KBM-7 (cell line): ENCODE results near the gene DMRT1.
"Not testable (repeated sequence)": the region's sequence is repeated elsewhere in the genome, so short reads cannot be mapped to it uniquely, and the experiment has no call there.

Experiments
- DNase-seq: peaks from one replicate; pipeline ENCODE4 v3.0.0-alpha.2; 2015
- in situ Hi-C: fragments of 300-500 bp; cut with MboI; formaldehyde crosslinking; loops from 2 replicates; pipeline ENCODE4 v1.14.3; 2020; ENCODE audit warnings: low sequenced_read_pairs, low pct_unique_long_range_greater_than_20kb, mixed read lengths

DMRT1 gene

DNA sequence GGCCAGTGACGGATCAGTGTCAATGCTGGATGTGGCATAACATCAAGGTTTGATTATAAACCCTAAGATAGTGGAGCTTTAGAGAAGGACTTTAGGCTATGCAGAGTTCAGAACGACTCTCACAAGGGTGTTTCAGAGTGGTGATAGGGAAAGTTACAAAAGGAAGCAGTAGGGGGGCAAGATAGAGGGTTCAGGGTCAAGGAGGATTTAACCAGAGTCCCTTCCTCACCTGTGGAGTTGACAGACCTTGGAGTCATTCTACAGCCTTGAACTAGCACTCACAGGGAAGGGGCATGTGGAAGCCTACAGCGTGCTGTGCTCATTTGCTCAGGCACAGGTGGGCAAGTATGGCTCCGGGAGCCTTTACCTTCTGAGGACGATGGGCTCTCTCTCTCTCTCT, 7.9 kb downstream of the DMRT1 start:
- DNase-seq: no peak
- in situ Hi-C loops: no loop called here

DNA sequence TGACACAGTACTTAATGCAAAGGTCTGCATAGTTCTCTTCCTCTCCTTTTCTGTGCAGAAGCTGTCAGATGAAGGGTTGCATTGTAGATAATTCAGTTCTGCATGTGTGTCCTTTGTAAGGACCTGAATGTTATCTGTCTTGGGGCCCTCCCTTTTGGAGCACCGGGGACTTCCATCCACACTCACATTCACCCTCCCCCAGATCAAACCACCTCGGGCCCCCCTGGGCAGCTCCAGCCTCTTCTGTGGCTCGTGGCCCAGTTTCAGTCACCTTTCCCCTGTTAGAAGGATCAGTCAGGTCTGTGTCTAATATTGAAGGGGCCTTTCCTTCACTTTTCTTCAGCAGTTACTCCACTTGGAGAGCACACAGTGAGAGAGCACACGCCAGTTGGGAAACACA, 11.0 kb downstream of the DMRT1 start:
- in situ Hi-C loops: no loop called here

GRCh38 chr9:859251-859650, 17.8 kb downstream of the DMRT1 start:
- no peak for DNase-seq
- in situ Hi-C loops: no loop called here

More for the DNA sequence above, 11.0 kb downstream of the DMRT1 start:
- DNase-seq: no peak

DNA sequence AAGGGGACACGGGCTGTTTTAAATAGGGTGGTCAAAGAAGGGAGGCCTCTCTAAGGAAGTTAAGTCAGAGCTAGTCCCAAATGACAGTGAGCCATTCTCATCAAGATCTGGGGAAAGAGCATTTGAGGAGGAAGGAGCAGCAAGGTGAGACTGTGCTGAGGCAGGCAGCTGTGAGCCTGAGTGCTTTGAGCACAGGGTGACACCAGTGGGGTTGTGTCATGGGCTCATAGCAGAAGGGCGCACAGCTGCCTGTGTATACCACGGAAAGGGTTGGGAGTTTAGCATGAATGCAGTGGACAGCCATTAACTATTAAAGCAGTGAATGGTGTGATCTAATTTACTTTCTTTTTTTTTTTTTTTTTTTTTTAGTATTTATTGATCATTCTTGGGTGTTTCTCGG, 19.2 kb downstream of the DMRT1 start:
- DNase-seq: no peak
- in situ Hi-C loops: no loop called here

GRCh38 chr9:861525-861924, 20.0 kb downstream of the DMRT1 start:
- in situ Hi-C loops, DNase-seq: not testable (repeated sequence)

DNA sequence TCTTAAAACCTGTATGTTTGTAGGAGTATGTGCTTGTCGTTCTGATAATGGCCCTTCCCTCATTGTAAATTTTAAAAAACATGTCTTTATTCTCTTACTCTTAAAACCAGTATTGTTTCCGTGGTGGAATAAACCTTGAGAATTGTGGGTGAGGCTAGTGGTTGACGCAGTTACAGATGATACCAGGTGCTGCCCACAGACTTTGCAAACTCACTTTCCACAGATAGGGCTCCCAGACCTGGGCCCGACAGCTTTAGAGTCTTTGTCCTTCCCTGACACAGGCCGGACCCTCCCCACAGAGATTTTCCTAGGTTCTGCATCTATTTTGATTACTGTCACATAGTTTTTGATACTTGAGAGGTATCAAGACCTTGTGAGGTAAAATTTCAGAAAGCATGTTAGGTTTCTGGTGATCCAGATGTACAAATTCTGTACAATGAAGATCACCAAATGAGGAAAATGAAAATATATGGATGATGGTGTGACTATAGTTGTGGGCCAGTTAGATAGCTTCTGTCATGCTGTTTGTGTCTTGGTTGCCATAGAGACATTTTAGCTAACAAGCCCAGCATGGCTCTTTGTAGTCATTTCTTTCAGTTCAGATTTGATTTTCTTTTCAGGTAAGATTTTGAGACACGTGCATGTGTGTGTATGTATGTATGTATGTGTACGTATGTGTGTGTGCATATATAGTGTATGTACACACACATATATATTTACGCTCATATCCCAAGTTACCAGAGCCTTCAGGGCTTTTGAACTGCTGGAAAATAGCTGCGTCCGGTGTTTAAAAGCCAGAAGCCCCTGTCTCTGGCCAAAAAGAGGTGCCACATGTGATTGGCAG, 33.8 kb downstream of the DMRT1 start:
- in situ Hi-C loops: no loop called here
- DNase-seq: no peak

- no peak for DNase-seq
- in situ Hi-C loops: no loop called here
These were observed 34.9 kb downstream of the DMRT1 start for GRCh38 chr9:876425-876824.

- in situ Hi-C loops: no loop called here
These were observed 36.7 kb downstream of the DMRT1 start for GRCh38 chr9:878239-878638.

GRCh38 chr9:880725-881124, 39.2 kb downstream of the DMRT1 start:
- in situ Hi-C loops: no loop called here
- DNase-seq: no peak

More at GRCh38 chr9:878239-878638, 36.7 kb downstream of the DMRT1 start:
- DNase-seq: no peak

GRCh38 chr9:882416-882924, 41.0 kb downstream of the DMRT1 start:
- in situ Hi-C loops: no loop called here
- no peak for DNase-seq

- DNase-seq: no peak
- in situ Hi-C loops: no loop called here
These were observed 41.5 kb downstream of the DMRT1 start for GRCh38 chr9:883011-883410.

- in situ Hi-C loops: no loop called here
- no peak for DNase-seq
These were observed 45.4 kb downstream of the DMRT1 start for GRCh38 chr9:886886-887285.

GRCh38 chr9:892123-892522, 50.6 kb downstream of the DMRT1 start:
- in situ Hi-C loops: loop anchor here (10.0 kb wide), 1 partner anchor 103 kb away; no protein-coding TSS in a partner anchor
- no peak for DNase-seq

GRCh38 chr9:893115-893514, 51.6 kb downstream of the DMRT1 start:
- in situ Hi-C loops: loop anchor here (10.0 kb wide), 1 partner anchor 102 kb away; no protein-coding TSS in a partner anchor

GRCh38 chr9:893843-894420, 52.4 kb downstream of the DMRT1 start:
- peak; percentile 75 for DNase-seq
- in situ Hi-C loops: loop anchor here (10.0 kb wide), 1 partner anchor 101 kb away; no protein-coding TSS in a partner anchor

More at GRCh38 chr9:893115-893514, 51.6 kb downstream of the DMRT1 start:
- no peak for DNase-seq

GRCh38 chr9:899440-900184, 58.1 kb downstream of the DMRT1 start:
- in situ Hi-C loops: loop anchor here (10.0 kb wide), 1 partner anchor 95 kb away; no protein-coding TSS in a partner anchor
- DNase-seq: peak; percentile 82

- no peak for DNase-seq
- in situ Hi-C loops: no loop called here
These were observed 62.4 kb downstream of the DMRT1 start for GRCh38 chr9:903886-904285.

GRCh38 chr9:905906-906305, 64.4 kb downstream of the DMRT1 start:
- no peak for DNase-seq
- in situ Hi-C loops: no loop called here

DNA sequence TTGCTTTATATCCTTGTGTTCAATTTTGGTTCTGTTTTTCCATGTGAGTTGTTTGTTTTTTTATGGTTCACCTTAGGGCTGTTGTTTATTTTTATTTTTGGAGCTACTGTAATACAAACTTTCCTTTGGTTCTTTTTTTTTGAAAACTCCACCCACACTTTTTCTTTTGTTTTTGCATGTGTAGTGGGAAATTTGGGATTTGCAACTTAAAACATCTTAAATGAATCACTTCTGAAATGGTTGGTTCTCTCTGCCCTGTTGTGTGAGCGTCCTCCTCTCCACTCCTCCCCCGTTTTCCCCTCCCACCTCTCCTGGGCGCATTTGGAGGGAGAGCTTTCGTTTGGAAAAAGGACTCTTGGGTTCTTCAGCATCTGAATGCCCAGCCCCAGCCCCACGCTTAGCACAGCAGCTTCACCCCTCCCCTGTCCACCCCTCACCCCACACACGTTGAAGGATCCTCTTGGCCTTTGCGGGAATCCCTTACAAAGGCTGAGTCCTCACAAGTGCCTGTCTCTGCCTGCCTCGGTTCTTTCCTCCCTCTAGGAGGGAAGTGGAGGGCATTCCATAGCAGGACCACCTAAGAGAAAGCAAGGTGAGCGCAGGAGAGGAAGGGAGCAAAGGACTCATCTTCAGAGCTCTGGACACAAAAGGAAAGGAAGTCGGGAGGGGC, 67.2 kb downstream of the DMRT1 start:
- no peak for DNase-seq
- in situ Hi-C loops: no loop called here
